ENCODE results near the gene KIAA0586. TPM values are rescaled to one million over a fixed set of nuclear protein-coding genes. Genes with fewer than 3 reads are reported as not detected.
A peak's percentile ranks its signal among the peaks of the same experiment; 100 is the strongest.
"Not testable (repeated sequence)": the region's sequence is repeated elsewhere in the genome, so short reads cannot be mapped to it uniquely, and the experiment has no call there.

Gene KIAA0586
- total RNA-seq, 1 donor from 2014 or later = 19.3 TPM

DNA sequence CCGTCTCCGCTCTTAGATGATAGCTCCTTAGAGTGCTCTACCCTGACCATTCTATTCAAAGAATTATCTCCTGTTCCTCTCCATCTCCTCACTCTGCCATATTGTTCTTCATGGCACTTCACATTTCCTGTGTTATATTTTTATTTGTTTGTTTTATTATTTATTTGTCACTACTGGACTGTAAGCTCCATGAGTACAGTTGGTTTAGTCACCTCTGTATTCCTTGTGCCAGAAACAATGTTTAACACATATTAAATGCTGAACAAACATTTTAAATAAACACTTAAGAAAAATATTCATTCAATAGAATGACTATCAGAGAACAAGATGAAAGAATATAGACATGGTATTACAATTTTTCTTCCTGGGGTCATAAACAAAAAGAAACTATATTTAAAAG lies 35.6 kb downstream of the KIAA0586 start:
- DNase-seq (ENCODE audit: low read depth, low spot score) = no peak

DNA sequence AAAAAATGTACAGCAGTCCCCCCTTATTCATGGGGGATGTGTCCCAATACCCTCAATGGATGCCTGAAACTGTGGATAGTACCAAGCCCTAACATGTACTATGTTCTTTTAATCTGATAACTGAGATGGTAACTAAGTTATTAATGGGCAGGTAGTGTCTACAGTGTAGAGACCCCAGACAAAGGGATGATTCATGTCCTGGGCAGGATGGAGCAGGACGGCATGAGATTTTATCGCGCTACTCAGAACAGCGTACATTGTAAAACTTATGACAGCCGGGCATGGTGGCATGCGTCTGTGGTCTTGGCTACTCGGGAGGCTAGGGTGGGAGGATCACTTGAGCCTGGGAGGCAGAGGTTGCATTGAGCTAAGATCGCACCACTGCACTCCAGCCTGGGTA lies 37.1 kb downstream of the KIAA0586 start:
- no peak for DNase-seq (ENCODE audit: low read depth, low spot score)

DNA sequence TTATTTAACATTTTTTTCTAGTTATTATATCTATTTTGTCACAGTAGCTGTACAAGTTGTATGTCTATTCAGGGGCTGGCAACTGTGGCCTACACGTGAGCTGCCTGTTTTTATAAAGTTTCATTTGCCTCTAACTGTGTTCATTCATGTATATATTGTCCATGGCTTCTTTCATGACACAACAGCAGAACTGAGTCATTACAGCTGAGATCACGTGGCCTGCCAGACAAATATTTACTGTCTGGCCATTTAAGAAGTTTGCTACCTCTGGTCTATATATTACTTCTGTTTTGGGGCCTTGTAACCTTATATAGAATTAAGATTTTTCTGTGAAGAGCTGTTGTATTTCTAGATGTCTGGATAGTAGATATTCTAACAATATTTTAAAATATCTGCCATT lies 37.9 kb downstream of the KIAA0586 start:
- no peak for DNase-seq (ENCODE audit: low read depth, low spot score)

DNA sequence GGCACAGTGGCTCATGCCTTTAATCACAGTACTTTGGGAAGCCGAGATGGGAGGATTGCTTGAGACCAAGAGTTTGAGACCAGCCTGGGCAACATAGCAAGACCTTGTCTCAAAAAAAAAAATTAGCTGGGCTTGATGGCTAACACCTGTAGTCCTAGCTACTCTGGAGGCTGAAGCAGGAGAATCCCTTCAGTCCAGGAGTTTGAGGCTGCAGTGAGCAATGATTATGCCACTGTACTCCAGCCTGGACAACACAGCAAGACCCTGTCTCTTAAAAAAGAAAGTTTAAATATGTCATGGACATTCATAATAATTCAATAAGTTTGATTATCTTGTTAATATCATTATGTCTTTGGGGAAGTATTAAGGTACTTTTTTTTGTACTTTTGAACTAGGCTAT lies 38.9 kb downstream of the KIAA0586 start:
- DNase-seq (ENCODE audit: low read depth, low spot score) = no peak

DNA sequence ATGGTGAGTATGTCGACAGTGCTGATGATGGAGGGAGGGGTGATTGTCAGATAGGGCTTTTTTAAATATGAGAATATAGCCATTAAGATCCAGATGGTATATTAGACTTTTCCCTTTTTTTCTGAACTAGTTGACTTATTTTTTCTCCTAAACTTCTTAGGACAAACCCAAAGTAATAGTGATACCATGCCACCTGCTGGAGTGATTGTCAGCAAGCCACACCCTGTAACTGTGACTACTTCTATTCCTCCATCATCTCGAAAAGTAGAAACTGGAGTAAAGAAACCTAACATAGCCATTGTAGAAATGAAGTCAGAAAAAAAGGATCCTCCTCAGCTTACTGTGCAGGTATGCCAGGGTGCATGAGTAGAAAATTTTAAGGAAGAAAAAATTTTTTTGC lies 40.1 kb downstream of the KIAA0586 start:
- no peak for DNase-seq (ENCODE audit: low read depth, low spot score)

DNA sequence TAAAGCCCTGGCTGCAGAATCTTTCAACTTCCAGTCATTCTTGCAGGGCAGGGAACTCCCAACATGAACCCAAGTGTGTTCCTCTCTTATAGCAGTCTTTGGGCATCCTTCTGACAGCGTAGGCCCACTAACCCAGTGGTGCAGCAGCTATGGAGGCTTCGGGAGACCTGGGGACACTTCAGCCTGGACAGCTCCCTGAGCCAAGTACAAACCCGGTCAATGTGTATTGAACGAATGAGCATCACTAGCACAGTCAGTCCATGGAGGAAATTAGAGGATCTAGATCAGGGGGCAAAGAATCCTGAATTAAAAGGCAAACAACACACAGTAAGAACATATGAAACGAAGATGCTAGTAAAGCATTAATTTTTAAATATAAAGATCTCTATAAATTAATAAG lies 41.8 kb downstream of the KIAA0586 start:
- no peak for DNase-seq (ENCODE audit: low read depth, low spot score)

DNA sequence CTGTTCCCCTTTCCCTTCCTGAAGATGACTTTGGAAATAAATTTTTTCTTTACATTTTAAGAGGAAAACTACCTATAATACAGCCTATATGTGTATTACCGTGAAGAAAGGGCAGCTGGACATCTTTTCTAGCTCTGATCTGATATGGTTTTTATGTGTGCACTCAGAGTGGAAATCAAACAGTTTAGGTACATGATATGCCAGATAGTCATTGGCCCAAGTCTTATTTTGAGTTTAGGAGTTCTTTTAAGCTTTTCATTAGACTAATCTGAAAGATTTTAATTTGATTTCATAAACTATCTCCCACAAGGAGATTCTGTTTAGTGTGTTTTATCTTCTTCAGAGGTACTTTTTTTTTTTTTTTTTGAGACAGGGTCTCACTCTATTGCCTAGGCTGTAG lies 48.8 kb downstream of the KIAA0586 start:
- DNase-seq (ENCODE audit: low read depth, low spot score) = no peak

DNA sequence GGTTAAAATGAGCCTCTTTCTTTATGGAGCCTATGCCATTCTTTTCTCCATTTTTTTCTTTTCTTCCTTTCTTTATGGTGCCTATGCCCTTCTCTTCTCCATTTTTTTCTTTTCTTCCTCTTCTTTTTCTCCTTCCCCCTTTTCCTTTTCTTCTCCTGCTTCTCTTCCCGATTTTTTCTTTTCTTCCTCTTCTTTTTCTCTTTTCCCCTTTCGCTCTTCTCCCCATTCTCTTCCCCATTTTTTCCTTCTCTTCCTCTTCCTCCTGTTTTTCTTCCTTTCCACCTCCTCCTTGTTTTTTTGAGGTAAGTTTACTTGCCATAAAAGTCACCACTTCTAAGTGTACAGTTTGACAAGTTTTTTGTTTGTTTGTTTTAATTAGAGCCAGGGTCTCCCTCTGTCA lies 50.1 kb downstream of the KIAA0586 start:
- no peak for DNase-seq (ENCODE audit: low read depth, low spot score)

DNA sequence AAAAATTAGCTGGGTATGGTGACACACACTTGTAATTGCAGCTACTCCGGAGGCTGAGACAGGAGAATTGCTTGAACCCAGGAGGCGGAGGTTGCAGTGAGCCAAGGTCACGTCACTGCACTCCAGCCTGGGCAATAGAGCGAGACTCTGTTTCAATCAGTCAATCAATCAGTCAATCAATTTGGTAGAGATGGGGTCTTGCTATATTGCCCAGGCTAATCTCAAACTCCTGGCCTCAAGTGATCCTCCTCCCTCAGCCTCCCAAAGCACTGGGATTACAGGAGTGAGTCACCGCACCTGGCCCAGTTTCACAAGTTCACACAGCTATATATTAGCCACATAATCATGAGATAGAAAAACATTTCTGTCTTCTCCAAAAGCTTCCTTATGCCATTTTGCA lies 50.8 kb downstream of the KIAA0586 start:
- DNase-seq (ENCODE audit: low read depth, low spot score) = not testable (repeated sequence)

DNA sequence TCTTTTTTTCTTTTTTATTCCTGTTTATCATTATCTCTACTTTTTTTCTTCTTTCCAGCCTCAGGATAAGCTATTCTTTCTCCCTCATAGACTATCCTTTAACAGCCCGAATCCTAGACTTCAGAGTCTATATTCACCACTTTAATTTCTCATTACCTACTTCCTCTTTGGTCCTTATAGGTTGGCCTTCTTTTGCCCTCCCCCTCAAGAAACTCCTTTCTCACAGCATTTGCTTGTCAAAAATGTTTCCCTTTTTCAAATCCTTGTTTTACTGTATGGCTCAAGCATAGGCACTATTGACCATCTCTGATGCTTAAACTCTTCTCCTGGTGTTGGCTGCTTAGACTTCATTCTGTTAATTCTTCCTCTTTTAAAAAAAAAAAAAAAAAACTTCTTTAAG lies 52.5 kb downstream of the KIAA0586 start:
- DNase-seq (ENCODE audit: low read depth, low spot score) = no peak

DNA sequence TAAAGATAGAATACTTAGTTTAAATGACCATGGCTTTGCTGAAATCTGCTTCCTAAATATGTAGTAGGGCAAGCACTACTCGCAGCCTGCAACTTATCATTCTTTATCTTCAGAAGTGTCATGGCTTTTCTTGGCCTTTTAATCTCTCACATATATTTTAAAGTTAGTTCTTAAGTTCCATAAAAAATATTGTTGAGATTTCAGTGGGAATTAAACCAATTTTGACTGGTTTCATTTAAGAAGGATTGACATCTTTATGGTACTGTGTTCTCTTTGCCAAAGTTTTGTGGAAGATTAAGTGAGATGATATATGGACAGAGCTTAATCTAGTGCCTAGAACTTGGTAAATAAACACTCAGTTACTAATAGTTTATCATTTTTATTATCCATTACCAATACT lies 56.7 kb downstream of the KIAA0586 start:
- no peak for DNase-seq (ENCODE audit: low read depth, low spot score)

DNA sequence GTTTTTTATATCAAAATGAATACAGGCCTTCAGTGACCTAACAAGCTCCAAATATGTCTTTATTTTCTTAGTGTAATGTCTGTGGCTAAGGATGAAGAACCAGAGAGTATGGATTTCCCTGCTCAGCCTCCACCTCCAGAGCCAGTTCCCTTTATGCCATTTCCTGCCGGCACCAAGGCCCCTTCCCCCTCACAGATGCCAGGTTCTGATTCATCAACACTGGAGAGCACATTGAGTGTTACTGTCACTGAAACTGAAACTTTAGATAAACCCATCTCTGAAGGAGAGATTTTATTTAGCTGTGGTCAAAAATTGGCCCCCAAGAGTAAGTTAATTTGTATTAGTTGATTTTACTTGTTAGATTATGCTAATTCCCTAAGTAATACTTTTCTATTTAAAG lies 61.0 kb downstream of the KIAA0586 start:
- DNase-seq (ENCODE audit: low read depth, low spot score) = peak; percentile 4

DNA sequence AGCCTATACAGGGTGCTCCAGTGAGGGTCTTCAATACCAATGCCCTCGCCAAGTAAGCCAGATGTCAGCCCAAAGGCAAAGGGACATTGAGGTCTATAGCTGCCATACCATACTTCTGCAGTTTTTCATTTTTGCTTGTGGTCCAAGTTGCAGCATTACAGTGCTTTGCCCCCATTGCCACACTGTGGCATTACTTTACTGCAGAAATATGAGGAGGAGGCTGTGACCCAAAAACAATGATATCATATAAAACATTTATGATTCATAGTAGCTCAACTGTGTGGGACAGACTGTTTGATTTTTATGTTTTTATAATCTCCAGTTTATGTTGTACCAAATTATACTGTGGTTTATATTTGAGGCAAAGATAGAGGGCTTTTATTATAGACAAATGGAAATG lies 64.1 kb downstream of the KIAA0586 start:
- no peak for DNase-seq (ENCODE audit: low read depth, low spot score)

DNA sequence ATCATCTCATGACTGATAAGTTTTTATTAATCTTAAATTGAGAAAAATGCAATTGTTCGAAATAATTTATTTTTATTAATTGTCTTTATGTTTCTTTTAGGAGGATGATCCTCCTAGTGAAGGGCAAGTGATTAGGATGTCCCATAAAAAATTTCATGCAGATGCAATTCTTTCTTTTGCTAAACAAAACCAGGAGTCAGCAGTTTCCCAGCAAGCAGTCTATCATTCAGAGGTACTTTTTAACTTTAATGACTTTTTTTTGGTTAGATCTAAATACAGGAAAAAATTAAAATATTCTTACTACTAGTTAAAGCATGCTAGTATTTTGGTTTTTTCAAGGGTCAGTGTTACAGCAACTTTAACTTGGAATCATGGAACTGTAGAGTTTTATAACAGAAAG lies 64.5 kb downstream of the KIAA0586 start:
- no peak for DNase-seq (ENCODE audit: low read depth, low spot score)

DNA sequence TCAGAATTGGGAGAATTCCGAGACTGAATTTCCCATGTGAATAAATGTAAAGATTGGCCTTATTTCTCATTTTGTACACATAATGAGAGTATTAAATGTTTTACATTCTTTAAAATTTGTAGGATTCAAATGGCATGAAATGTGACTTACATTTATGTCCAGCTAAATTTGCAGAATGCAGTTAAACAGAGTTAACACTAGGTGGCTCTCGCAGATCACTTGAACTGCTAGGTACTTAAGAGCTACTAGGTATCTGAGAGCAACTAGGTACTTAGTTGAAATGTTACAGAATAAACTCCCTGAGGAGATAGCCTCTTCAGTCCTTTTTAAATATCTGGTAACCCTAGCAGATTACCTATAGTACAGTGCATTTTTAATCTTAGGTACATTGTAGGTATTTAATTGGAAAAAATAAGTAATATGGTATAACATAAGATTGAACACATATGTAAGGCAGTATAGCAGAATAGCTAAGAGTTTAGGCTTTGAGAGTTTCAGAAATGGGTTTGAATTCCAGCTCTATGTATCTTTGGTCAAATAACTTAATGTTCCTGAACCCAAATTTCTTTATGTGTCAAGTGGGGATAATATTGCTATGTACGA lies 73.8 kb downstream of the KIAA0586 start:
- peak; percentile 60 for DNase-seq (ENCODE audit: low read depth, low spot score)

DNA sequence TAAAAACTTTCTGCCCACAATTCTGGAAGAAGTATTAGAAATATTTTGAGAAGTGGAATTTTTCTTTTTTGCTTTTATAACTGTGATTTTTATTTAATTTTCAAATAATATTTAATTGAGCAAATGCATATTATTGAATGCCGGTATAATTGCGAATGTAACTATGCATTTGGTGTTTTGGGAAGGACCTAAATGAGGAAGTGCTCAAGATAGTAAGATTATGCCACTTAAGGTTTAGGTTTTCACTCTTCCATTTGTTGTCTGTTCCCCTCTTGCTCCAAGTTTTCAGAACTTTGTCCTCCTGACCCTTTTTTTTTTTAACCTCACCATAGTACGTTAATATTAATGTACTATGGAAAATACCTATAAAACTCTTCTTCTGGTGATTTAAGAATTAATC lies 85.8 kb downstream of the KIAA0586 start:
- DNase-seq (ENCODE audit: low read depth, low spot score) = no peak

DNA sequence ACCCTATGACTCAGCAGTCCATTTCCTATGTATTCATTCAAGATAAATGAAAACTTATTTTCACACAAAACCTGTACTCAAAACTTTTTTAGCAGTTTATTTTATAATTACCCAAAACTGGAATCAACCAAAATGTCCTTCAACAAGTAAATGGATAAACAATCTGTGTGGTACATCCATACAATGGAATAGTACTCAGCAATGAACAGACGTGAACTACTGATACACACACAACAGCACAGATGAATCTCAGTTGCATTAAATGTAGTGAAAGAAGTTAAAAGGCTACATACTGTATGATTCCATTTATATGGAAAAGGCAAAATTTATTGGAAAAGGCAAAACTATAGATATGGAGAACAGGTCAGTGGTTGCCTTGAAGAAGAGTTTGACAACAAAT lies 90.1 kb downstream of the KIAA0586 start:
- DNase-seq (ENCODE audit: low read depth, low spot score) = no peak

DNA sequence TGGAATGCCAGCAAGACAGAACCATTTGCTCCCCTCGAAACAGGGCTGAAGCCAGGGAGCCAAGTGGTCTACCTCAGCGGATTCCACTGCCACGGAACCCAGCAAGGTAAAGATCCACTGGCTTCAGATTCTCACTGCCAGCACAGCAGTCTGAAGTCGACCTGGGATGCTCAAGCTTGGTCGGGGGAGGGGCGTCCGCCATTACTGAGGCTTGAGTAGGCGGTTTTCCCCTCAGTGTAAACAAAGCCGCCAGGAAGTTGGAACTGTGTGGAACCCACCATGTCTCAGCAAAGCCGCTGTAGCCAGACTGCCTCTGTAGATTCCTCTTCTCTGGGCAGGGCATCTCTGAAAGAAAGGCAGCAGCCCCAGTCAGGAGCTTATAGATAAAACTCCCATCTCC lies 98.2 kb downstream of the KIAA0586 start:
- not testable (repeated sequence) for DNase-seq (ENCODE audit: low read depth, low spot score)

DNA sequence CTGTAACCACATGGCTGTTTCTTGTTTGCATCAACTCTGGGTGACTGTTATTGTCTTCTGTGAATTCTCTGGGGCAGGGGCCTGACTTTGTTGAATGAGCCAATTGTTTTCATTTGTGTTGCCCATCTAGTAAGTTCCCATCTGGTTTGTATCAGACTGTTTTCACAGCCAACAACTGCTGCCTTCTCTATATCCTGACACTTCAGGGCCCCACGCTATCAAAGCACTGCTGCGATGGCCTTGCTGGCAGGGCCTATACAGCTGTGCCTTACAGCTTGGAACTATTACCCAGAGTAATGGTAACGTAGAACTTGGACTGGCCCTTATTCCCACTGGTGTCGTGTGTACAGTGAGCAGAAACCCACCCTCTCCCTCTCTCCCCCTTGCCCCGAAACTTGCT lies 105.9 kb downstream of the KIAA0586 start:
- peak; percentile 22 for DNase-seq (ENCODE audit: low read depth, low spot score)

DNA sequence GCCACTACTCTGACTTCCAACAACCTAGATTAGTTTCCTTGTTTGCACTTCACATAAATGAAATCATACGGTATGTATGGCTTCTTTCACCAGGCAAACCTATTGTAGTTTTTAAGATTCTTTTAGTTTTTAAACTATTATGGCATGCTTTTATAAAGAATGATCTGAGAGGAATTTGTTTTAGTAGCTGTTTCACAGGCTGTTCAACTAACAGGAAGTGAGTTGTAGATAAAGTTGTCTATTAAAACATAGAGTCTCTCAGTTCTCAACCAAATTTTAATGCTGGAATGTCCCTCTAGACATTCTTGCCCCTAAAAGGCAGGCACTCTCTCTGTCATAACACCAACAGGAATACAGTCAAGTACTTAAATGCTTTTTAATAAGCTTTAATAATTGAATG lies 107.5 kb downstream of the KIAA0586 start:
- peak; percentile 13 for DNase-seq (ENCODE audit: low read depth, low spot score)

DNA sequence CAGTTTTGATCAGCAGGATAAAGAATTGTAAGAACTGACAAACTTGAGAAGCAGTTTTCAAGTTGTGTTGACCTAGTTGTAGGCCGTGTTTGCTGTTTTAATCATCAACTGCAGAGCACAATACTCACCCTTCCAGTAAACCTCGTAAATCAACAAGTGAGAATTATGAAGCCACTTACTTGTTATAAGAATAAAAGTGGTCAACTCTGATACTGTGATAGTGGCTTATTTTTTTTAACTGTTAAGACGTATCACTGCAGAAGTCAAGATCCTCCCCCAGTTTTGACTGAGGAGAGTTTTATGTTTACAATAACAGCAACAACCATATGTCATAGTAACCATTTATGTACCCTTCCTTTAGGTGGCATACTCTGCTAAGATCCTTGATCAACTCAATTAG lies 109.5 kb downstream of the KIAA0586 start:
- no peak for DNase-seq (ENCODE audit: low read depth, low spot score)

DNA sequence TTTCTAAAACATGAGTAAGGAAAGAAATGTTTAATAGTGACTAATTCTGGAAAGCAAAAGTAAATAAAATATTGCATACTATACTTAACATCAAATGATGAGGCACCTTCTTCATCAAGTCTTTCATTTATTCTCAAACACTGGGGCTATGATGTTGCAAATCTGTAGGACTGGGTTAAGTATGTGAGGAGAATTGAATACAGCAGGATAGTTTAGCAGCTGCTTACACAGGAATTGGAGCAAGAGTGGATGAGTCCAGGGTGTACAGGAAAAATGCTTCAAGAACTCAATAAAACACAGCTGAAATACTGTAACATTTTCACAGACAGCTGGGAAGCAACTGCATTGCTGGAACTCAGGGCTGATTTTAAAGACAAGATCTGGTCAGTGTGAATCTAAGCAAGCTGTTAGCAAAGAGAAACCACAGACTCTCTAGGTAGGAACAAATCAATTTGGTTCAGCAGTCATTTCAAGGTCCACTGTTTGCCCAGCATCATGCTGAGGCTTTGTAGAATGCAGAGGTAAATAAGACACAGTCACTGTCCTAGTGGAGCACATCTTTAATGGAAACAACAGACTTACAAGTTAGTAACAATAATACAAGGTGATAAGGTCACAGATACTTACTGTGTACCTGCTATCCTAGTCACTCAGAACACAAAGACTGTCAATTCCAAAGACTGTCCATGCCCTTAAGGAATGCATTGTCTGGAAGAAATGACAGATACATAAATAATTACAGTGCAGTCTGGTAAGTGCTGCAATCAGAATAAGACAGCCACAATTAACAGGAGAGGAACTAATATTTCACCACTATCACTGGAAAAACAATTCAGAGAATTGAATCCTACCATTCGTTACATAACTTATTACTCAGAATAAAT lies 113.5 kb downstream of the KIAA0586 start:
- no peak for DNase-seq (ENCODE audit: low read depth, low spot score)

DNA sequence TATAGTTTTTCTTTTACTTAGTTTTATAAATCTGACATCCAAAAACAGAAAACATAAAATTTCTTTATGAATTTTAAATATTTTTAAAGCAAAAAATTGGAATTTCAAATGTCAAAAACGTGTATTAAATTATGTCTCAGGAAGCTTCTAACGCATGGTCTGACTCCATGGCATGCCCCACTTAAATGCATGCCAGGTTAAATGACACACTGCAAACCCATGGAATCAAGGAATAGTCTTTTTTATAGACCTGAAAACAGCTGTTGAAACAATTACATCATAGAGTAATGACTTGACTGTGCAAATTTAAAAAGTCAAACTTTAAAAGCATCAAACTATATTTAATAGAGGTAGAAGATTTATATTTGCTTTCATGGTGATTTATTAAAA lies 114.1 kb downstream of the KIAA0586 start:
- DNase-seq (ENCODE audit: low read depth, low spot score) = no peak
